B cell (primary cell): Measurements from ENCODE around the gene ARL9. TPM values are rescaled to one million over a fixed set of nuclear protein-coding genes. Genes with fewer than 3 reads are reported as not detected.

ENCODE experiments used
- ATAC-seq: fragments of 200-7000 bp; cut with Tn5 transposase; one replicate; pipeline ENCODE4 v1.10.0; 2021; ENCODE audit warnings: low read depth, mild to moderate bottlenecking, moderate number of reproducible peaks, moderate library complexity
- CTCF ChIA-PET: fragments of 350-600 bp; sonication (Branson Sonifier 250); formaldehyde crosslinking; loops from one replicate; lab custom pipeline; 2021; ENCODE audit warnings: antibody characterized with exemption, inconsistent platforms; lab: Charles Lee
- POLR2A ChIA-PET: fragments of 350-600 bp; sonication (Branson Sonifier 250); formaldehyde crosslinking; loops from one replicate; lab custom pipeline; 2021; ENCODE audit warnings: antibody characterized with exemption; lab: Charles Lee
- DNase-seq: peaks from one replicate; pipeline ENCODE4 v3.0.0; 2013
- H2AFZ ChIP-seq: 2 replicates; pipeline ENCODE4 v1.6.1; 2012; ENCODE audit warnings: mild to moderate bottlenecking, low read depth, low read length; ENCODE audit not compliant: insufficient read depth, poor library complexity, severe bottlenecking
- H3K27ac ChIP-seq, 2 donors: 1 replicate in 1 of 2; 2 replicates in 1 of 2; pipeline ENCODE4 v1.5.1; 2012 to 2013; ENCODE audit warnings: low read length in 2 of 2, mild to moderate bottlenecking in 2 of 2, moderate library complexity in 1 of 2
- H3K27me3 ChIP-seq, 4 experiments: fragments of 200-600 bp in 1 of 4; sonication (generic) in 1 of 4; replicated peaks in 1 of 4; 1 replicate in 2 of 4; 2 replicates in 2 of 4; pipeline versions ENCODE4 v1.6.1 to v1.7.0; 2013 to 2016; ENCODE audit warnings: low read length in 3 of 4, mild to moderate bottlenecking in 2 of 4, mixed read lengths in 1 of 4, moderate library complexity in 1 of 4; ENCODE audit not compliant: insufficient read depth in 4 of 4, control insufficient read depth in 3 of 4; ENCODE audit errors: control extremely low read depth in 1 of 4
- H3K36me3 ChIP-seq, 2 experiments: replicated peaks in 1 of 2; 1 replicate in 1 of 2; 2 replicates in 1 of 2; pipeline versions ENCODE4 v1.6.1 to v1.7.1; 2013; ENCODE audit warnings: low read length in 1 of 2; ENCODE audit not compliant: insufficient read depth in 2 of 2, control insufficient read depth in 1 of 2; ENCODE audit errors: control extremely low read depth in 1 of 2, extremely low read depth in 1 of 2
- H3K4me1 ChIP-seq, 2 donors: fragments of 200-600 bp in 1 of 2; sonication (generic) in 1 of 2; 1 replicate in 1 of 2; 2 replicates in 1 of 2; pipeline versions ENCODE4 v1.5.1 to v1.6.1; 2013 to 2017; ENCODE audit warnings: low read length in 2 of 2; ENCODE audit not compliant: control insufficient read depth in 2 of 2, insufficient read depth in 2 of 2
- H3K4me2 ChIP-seq: replicated peaks from 2 replicates; pipeline ENCODE3; 2012; ENCODE audit warnings: mild to moderate bottlenecking, low read depth, low read length; ENCODE audit not compliant: poor library complexity, severe bottlenecking
- H3K4me3 ChIP-seq, 5 experiments: fragments of 200-600 bp in 1 of 5; sonication (generic) in 1 of 5; 1 replicate in 3 of 5; 2 replicates in 2 of 5; pipeline versions ENCODE4 v1.5.1 to v1.7.0; 2011 to 2016; ENCODE audit warnings: low read length in 4 of 5, mild to moderate bottlenecking in 4 of 5, low read depth in 2 of 5, control low read depth in 1 of 5, moderate library complexity in 1 of 5; ENCODE audit not compliant: insufficient read depth in 1 of 5; ENCODE audit errors: control extremely low read depth in 1 of 5, extremely low read depth in 1 of 5
- H3K79me2 ChIP-seq: fragments of 200-600 bp; sonication (generic); one replicate; pipeline ENCODE4 v1.6.0; 2016; ENCODE audit warnings: low read length; ENCODE audit not compliant: control insufficient read depth, insufficient read depth
- H3K9ac ChIP-seq: fragments of 200-600 bp; sonication (generic); 2 replicates; pipeline ENCODE4 v1.6.1; 2017; ENCODE audit warnings: mild to moderate bottlenecking, low read length, moderate library complexity
- H3K9me3 ChIP-seq, 3 donors: one replicate each; pipeline versions ENCODE4 v1.6.1 to v1.7.1; 2013; ENCODE audit warnings: low read length in 2 of 3; ENCODE audit not compliant: control insufficient read depth in 2 of 3, insufficient read depth in 1 of 3; ENCODE audit errors: control extremely low read depth in 1 of 3
- H4K20me1 ChIP-seq: 2 replicates; pipeline ENCODE4 v1.6.0; 2012; ENCODE audit warnings: mild to moderate bottlenecking, low read length; ENCODE audit not compliant: insufficient read depth, control insufficient read depth, poor library complexity, severe bottlenecking
- H3K27ac Mint-ChIP-seq: one replicate; pipeline ENCODE4 v1.8.0; 2021; ENCODE audit warnings: mixed read lengths
- H3K27me3 Mint-ChIP-seq: one replicate; pipeline ENCODE4 v1.8.0; 2021; ENCODE audit warnings: mixed read lengths
- H3K4me1 Mint-ChIP-seq: one replicate; pipeline ENCODE4 v1.8.0; 2021; ENCODE audit warnings: mixed read lengths
- H3K4me3 Mint-ChIP-seq: one replicate; pipeline ENCODE4 v1.8.0; 2021; ENCODE audit warnings: mixed read lengths
- H3K9me3 Mint-ChIP-seq: one replicate; pipeline ENCODE4 v1.8.0; 2022; ENCODE audit warnings: mixed read lengths; ENCODE audit not compliant: insufficient read depth
- EZH2 ChIP-seq: IDR thresholded peaks from 2 replicates; pipeline ENCODE4 v1.6.1; 2012; ENCODE audit warnings: borderline replicate concordance, low read depth, mild to moderate bottlenecking, moderate library complexity, low read length; ENCODE audit not compliant: insufficient read depth, poor library complexity, severe bottlenecking
- WGBS: methylation state at CpG from one replicate; pipeline ENCODE4 v1.1.5; 2013; ENCODE audit warnings: missing lambda C conversion rate; ENCODE audit not compliant: insufficient coverage; 5-methylcytosine and 5-hydroxymethylcytosine counted together
- intact Hi-C: fragments of 100-400 bp; cut with micrococcal nuclease; formaldehyde crosslinking; loops from one replicate; pipeline ENCODE4 v1.10.0; 2022
- polyA plus RNA-seq: library from polyadenylated mRNA; depleted of rRNA; stranded (reverse); fragments of >200 nt; gene quantifications from 2 replicates; pipeline ENCODE4 v1.2.3, GENCODE V29; 2012
- total RNA-seq, 2 donors: library from RNA; stranded (reverse); fragments of 120-200 nt in 1 of 2; gene quantifications; 1 replicate in 1 of 2; 2 replicates in 1 of 2; pipeline versions ENCODE4 v1.2.3 to v1.2.4, GENCODE V29; 2013 to 2022
- TF ChIP-seq, protein P1 (sequence below): fragments of 200-600 bp; IDR thresholded peaks from one replicate; pipeline ENCODE4 v1.8.0; 2022; ENCODE audit warnings: antibody characterized with exemption, mild to moderate bottlenecking

The ARL9 gene
- total and polyA plus RNA-seq, 2 donors (not counting 1 experiment from before 2014, with no cell fraction given), result 0.17 TPM; not detected in 1

DNA sequence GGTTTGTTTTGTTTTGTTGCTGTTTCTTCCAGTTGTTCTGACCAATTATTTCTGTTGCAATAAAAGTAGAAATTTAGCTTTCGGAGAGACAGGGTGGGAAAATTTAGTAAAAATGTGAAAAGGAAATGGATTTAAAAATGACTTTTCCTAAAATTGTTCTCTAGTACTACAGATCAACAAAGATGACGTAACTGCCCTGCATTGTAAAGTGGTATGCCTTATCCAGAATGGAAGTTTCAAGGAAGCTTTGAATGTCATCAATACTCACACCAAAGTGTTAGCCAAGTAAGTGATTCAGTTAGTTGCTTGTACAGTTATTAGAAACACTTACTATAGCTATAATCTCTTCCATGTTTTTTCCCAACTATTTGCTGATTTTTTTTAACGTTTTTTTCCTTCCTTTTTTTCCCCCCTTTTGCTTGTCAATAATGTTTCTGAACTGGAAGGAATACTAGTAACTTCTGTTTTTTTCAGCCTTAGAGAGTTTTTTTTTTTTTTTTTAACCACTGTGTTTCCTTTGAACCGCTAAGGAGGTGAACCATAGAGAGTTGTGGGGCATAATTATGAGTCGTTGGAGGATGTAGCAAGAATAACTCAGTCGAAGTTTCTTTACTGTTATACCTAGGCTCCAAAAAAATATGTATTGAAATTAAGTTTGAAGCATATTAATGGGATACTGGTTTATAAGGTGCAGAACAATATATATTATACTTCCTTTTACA is 35.9 kb upstream of the ARL9 start:
- Histone ChIP-seq H3K9ac (no peak overlapping the region), H3K9me3 (no peaks in the 10 kb centered on the region), H3K79me2 (peaks cover 81% of the 10 kb centered on the region), H3K27ac (peak overlapping the region in 1 of 2 donors; percentile 10), H4K20me1 (peaks cover 16% of the 10 kb centered on the region), H3K27me3 (no peaks in the 10 kb centered on the region), H2AFZ (no peak overlapping the region), H3K4me1 (peaks cover 38 to 42% of the 10 kb centered on the region in 2 donors), H3K4me3 (no peak overlapping the region), H3K4me2 (peak overlapping the region; percentile 77), H3K36me3 (peaks cover 0 to 32% of the 10 kb centered on the region in 2 experiments)
- Mint-ChIP-seq H3K27ac (peak overlapping the region; percentile 8), H3K27me3 (no peaks in the 10 kb centered on the region), H3K4me1 (peaks cover 49% of the 10 kb centered on the region), H3K4me3 (peak overlapping the region; percentile 33), H3K9me3 (no peaks in the 10 kb centered on the region)
- POLR2A ChIA-PET, result interaction anchor here (0.8 kb wide), 1 partner anchor 34 kb away, joined by 3 read pairs; the partner anchor contains the start of gene PPAT
- DNase-seq (peak; percentile 24), ATAC-seq (no peak)
- CTCF ChIA-PET, result interaction anchor here (0.9 to 1.9 kb wide), 3 partner anchors 9 to 46 kb away, joined by 3 to 6 read pairs (median 5); no protein-coding TSS in a partner anchor
- TF ChIP-seq, protein P1, sequence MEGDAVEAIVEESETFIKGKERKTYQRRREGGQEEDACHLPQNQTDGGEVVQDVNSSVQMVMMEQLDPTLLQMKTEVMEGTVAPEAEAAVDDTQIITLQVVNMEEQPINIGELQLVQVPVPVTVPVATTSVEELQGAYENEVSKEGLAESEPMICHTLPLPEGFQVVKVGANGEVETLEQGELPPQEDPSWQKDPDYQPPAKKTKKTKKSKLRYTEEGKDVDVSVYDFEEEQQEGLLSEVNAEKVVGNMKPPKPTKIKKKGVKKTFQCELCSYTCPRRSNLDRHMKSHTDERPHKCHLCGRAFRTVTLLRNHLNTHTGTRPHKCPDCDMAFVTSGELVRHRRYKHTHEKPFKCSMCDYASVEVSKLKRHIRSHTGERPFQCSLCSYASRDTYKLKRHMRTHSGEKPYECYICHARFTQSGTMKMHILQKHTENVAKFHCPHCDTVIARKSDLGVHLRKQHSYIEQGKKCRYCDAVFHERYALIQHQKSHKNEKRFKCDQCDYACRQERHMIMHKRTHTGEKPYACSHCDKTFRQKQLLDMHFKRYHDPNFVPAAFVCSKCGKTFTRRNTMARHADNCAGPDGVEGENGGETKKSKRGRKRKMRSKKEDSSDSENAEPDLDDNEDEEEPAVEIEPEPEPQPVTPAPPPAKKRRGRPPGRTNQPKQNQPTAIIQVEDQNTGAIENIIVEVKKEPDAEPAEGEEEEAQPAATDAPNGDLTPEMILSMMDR, result no peak
- no peak for TF ChIP-seq EZH2
- intact Hi-C loops, result loop anchor here (5.0 to 10.0 kb wide), 4 partner anchors 333 to 1075 kb away; partner anchors contain the start of genes CLOCK, EXOC1 and TMEM165
- no CpG with 5 or more reads among the region's 6 CpGs for WGBS

DNA sequence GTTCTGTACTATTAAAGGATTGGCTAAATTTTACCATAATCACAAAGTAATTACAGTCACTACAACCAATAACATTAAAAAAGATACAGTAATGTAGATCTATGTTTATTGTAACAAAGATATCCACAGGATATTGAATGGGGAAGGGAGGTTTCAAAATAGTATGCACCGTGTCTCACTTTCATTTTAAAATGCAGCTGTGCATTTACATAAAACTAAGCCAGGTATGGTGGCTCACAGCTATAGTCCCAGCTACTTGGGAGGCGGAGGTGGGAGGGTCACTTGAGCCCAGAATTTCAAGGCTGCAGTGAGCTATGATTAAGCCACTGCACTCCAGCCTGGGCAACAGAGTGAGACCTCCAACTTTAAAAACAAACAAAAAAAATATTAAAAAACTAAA is 29.7 kb upstream of the ARL9 start:
- DNase-seq (no peak), ATAC-seq (no peak)
- ChIA-PET CTCF (interaction anchor here (0.6 kb wide), 1 partner anchor 71 kb away, joined by 3 read pairs; no protein-coding TSS in a partner anchor), POLR2A (no interaction called here)
- H3K9ac ChIP-seq, result no peak overlapping the region
- no peaks in the 10 kb centered on the region for H3K9me3 Mint-ChIP-seq
- WGBS, result 20% methylated on average over 1 of the region's 2 CpGs
- intact Hi-C loops, result no loop called here
- H3K27me3 Mint-ChIP-seq, result no peaks in the 10 kb centered on the region
- peaks cover 7% of the 10 kb centered on the region for H4K20me1 ChIP-seq
- no peaks in the 10 kb centered on the region for H3K9me3 ChIP-seq
- peaks cover 0 to 2% of the 10 kb centered on the region in 2 donors for H3K4me1 ChIP-seq
- H3K27me3 ChIP-seq, result no peaks in the 10 kb centered on the region
- H2AFZ ChIP-seq, result no peak overlapping the region
- H3K4me3 ChIP-seq, result no peak overlapping the region
- no peak overlapping the region for H3K27ac Mint-ChIP-seq
- peak overlapping the region in 1 of 2 donors; percentile 41 for H3K27ac ChIP-seq
- no peak overlapping the region for H3K4me2 ChIP-seq
- no peak overlapping the region for H3K4me3 Mint-ChIP-seq
- TF ChIP-seq, protein P1, result no peak
- no peak for TF ChIP-seq EZH2
- no peaks in the 10 kb centered on the region for H3K4me1 Mint-ChIP-seq
- H3K79me2 ChIP-seq, result peaks cover 32% of the 10 kb centered on the region
- peaks cover 0 to 84% of the 10 kb centered on the region in 2 experiments for H3K36me3 ChIP-seq
